Activated CD8-positive, alpha-beta memory T cell treated with anti-CD3 and anti-CD28 coated beads, Interleukin-2, amount 50 U/mL, for 1 hour (primary cell): ENCODE data around the gene LYZL2.
"Not testable (repeated sequence)": the region's sequence is repeated elsewhere in the genome, so short reads cannot be mapped to it uniquely, and the experiment has no call there.

Experiments
- DNase-seq: peaks from one replicate; pipeline ENCODE4 v3.0.0-alpha.2; 2020; ENCODE audit errors: extremely low read depth

The LYZL2 gene

DNA sequence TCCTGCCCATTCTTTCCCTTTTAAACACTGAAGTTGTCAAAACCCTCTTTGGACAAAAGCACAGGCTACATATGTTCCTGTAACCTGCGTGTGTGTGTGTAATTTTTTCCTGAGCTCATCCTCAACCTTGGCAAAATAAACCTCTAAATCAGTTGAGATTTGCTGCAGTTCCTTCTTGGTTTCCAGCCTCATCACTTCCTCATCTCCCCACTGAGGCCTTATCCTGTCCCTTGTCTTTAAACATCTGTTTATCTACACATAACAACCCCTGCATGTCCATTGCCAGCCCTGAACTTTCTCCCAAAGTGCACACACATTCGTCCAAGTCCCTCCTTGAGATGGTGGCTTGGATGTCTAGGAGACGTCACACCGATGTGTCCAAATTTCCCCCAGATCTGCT lies 35.5 kb downstream of the LYZL2 start:
- no peak for DNase-seq

- not testable (repeated sequence) for DNase-seq
Measured at GRCh38 chr10:30592770-30593169, 36.8 kb downstream of the LYZL2 start.

DNA sequence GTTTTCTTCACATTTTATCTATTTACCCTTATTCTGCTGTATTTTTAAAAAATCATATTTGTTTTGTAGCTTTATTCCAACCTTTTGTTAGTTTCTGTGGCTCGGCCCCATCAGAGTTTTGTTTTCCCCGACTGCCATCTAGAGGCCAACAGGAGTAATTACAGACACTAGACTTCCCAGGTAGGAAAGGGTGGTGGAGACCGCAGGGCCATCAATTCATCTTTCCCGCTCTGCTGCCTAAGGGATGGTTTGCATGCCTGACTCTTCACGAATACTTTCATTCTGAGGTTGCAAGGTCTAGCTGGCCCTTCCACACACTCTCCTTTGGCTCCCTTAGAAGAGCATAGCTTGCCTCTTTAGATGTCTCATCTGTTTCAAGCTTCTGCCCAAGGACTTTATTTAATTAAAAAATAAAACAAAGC lies 38.3 kb downstream of the LYZL2 start:
- DNase-seq, result no peak

DNA sequence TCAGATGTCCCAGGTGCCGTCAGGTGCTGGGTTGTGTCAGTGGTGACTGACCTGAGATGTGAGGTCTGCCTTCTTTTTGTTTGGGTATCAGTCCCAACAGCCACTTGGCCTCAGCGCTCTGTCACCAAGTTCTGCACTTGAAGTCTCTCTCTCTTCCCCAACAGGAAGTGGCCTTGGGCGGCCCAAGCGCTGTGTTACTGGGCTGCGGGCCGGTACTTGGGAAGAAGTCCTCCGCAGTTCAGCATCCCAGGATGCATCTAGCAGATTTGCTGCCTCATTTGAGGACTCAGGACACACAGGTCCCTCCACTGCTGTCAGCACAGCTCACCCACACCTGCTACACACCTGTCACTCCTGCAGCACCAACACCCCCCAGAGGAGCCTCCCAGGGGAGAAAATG lies 40.1 kb downstream of the LYZL2 start:
- DNase-seq, result no peak

DNA sequence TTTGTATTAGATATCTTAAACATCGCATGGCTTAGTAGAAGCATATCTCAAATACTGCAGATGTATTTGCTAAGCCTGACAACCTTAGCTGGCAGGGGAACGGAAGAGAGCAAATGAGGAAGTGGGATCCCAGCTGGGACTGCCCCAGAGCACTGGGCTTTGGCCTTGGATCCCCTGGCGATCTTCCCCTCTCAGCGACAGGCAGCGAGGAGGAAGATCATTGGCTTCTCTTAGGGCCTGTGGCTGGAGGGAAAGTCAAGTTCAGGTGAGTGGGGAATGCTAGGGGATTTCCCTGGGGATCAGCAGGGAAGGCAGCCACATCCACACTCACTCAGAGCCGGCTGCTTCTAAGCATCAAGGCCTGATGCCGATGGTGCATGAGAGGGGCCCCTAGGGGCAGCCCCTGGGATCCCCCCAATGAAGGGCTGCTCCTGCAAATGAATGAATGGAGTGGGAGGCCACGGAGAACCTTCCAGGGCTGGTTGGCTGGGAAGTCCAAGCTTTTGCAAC lies 42.0 kb downstream of the LYZL2 start:
- no peak for DNase-seq

- DNase-seq, result no peak
Measured at GRCh38 chr10:30586828-30587227, 42.7 kb downstream of the LYZL2 start.

DNA sequence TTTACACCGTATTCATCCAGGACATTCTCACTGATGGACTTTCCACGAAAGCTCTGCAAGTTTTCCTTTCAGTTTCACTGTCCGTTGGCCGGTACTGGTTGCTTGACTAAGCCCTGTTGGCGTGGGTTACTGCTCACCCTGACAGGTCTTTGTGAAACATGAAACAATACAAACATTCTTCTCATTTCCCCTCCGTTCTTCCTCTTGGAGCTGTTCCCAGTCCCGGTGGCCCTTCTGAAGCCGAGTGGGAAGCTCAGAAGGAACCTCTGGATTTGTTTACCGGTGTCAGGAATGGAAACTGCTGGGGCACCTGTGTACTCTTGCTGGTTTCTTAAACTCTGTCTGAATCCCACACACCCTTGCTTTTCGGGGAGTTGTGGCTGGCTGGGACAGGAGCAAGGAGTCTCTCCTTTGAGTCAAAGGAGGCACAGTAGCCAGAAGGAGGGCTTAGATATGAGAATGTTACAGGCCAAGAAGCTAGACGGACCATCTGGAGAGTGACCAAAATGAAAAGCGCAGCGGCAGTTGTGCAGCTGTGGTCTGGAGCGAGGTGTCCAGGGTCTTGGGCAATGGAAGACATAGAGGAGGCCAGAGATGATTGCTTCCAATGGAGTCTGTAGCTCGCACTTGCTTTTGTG lies 45.7 kb downstream of the LYZL2 start:
- DNase-seq, result no peak

DNA sequence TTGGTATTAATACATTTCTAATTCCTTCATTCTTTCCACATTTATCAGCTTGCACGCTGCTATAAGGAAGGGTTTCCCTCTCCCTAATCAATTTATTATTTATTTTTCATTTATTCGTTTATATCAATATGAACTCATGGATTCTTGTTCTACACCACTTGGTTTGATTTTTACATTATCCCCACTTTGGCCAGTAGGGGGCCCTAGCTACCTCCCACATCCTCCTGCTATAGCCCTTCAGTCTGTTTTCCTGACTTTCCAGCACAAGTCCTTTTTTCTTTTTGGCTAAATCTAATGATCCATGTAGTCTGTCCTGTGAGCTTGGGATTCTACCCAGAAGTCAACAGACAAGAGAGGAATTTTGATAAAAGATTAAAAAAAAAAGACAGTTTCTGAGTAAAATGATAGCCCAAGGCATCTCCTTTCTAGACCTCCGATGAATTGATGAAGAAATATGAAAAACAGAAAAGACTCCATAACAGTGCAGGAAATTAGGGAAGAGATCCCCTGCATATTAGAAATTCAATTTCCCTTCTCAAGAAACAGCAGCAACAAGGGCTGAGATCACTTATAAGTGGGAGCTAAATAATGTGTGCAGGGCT lies 47.7 kb downstream of the LYZL2 start:
- no peak for DNase-seq

DNA sequence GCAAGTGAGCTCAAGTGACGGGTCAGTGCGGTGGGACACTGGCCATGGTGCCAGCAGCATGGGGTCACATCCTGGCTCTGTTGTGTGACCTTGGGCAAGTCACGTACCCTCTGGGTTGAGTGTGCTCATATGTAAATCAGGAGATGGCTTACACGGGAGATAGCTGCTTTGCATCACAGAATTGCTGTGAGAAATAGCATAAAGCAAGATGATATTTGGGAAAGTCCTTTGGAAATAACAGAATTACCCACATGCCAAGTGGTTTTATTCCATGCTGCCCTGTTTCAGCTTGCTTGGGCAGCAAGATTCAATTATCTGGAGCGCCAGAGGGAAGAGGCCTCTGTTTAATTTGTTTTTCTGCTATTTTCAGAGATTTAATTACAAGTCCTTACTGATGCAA lies 48.9 kb downstream of the LYZL2 start:
- DNase-seq, result no peak

- no peak for DNase-seq
Measured at GRCh38 chr10:30580241-30580640, 49.3 kb downstream of the LYZL2 start.

GRCh38 chr10:30579574-30579973 lies 50.0 kb downstream of the LYZL2 start:
- no peak for DNase-seq

DNA sequence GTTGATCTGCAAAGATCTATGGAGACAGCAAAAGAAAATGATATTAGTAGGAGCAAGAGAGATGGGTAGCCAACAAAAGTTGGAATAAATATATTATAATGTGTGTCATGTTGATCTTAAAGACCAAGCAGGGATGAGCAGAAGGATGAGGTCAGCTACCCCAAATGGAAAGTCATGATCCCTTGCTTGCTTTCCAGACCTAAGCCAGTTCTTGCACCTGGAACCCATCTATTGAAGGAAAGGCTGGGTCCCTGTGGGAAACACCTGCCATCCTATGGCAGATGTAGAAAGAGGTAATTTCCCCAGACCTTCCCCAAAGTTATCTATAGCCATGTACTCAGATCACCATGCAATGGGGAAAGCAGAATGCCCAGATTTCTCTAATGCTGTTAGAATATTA lies 52.5 kb downstream of the LYZL2 start:
- DNase-seq, result no peak

- no peak for DNase-seq
Measured at GRCh38 chr10:30576641-30577040, 52.9 kb downstream of the LYZL2 start.

GRCh38 chr10:30574432-30574796 lies 55.1 kb downstream of the LYZL2 start:
- DNase-seq, result no peak

GRCh38 chr10:30573721-30574431 lies 55.7 kb downstream of the LYZL2 start:
- DNase-seq, result no peak

DNA sequence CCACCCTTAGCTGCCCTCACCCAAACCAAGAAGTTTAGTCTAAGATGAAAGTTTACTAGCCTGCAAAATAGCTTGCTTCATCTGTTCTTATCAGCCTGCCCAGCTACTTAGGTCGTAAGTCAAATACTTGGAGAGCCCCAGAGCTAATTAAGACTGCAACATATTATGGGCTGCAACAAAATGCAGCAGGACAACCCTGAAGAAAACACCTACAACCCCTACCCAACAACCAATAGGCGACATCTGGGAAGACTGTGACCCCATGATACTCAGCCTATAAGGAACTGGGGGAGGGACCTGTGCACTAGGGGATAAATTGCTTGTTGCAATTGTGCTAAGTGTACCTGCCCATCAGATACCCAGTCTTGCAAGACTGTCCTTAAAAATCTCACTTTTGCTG lies 64.1 kb downstream of the LYZL2 start:
- no peak for DNase-seq

GRCh38 chr10:30562787-30563186 lies 66.8 kb downstream of the LYZL2 start:
- DNase-seq, result no peak
